ENCODE measurements around the gene GRSF1. TPM values are rescaled to one million over a fixed set of nuclear protein-coding genes. Genes with fewer than 3 reads are reported as not detected.
"Not testable (repeated sequence)": the region's sequence is repeated elsewhere in the genome, so short reads cannot be mapped to it uniquely, and the experiment has no call there.

Gene GRSF1
- polyA plus RNA-seq, 6 donors from 2014 or later: 58.6 to 93.9 (median 74.7) TPM

DNA sequence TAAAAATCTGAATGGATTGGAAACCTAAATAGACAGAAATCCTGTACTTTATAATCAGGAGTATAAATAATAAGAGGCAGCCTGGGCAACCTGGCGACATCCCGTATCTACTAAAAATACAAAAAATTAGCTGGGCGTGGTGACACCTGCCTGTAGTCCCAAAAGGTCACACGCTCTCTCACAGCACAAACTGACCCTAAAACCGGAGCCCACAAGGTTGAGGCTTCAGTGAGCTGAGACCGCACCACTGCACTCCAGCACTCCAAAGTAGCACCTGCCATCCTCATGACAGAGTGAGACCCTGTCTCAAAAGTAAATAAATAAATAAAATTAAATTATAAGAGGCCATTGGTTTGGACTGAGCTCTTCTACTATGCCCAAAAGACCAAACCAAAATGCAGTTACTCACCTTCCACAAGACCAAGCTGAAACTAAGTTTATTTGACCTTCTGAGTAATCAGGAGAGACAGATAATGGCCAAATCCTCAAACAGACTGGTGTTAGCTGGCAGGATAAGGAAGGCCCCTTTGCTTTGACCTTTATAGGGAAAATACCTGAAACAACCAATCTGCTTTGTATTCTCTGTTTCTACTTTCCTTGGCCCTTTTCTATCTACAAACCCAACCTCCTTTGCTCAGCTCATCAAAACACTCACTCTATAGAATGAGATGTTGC lies 3.2 kb upstream of the GRSF1 start:
- Mint-ChIP-seq H3K27me3 (no peaks in the 10 kb centered on the region), H3K27ac (peak overlapping the region; percentile 1 to 71 (median 24)), H3K4me1 (peaks cover 21 to 33% (median 24%) of the 10 kb centered on the region in 3 donors), H3K9me3 (no peaks in the 10 kb centered on the region), H3K36me3 (no peaks in the 10 kb centered on the region), H3K4me3 (peak overlapping the region in 1 of 8 donors; percentile 59)
- DNase-seq: no peak
- no peak for ATAC-seq (ENCODE audit: low read depth in 2 of 2)

DNA sequence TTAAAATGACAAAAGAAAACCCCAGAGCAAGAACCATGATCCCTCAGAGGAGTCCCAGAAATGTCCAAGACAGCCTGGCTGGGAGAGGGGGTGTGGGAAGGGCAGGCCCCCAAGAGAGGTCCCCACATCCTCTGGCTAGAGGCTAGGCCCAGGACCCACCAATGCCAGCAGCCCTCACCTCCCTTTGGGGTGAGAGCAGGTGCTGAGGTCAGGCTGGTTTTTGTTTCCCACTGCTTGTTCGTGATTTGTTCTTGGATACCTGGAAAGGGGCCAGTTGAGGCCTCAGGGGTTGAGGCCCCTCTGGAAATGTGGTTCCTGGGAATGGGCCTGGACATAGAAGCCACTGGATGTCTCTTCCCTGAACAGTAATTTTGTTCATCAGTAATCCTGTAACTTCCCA lies 2.3 kb upstream of the GRSF1 start:
- H3K27ac Mint-ChIP-seq: peak overlapping the region in 3 of 6 donors; percentile 33 to 89 (median 74)
- no peaks in the 10 kb centered on the region for H3K36me3 Mint-ChIP-seq
- no peaks in the 10 kb centered on the region for H3K27me3 Mint-ChIP-seq
- H3K9me3 Mint-ChIP-seq: no peaks in the 10 kb centered on the region
- no peak for ATAC-seq (ENCODE audit: low read depth in 2 of 2)
- no peak for DNase-seq
- peak overlapping the region in 1 of 8 donors; percentile 95 for H3K4me3 Mint-ChIP-seq
- H3K4me1 Mint-ChIP-seq: peaks cover 22 to 34% (median 25%) of the 10 kb centered on the region in 3 donors

DNA sequence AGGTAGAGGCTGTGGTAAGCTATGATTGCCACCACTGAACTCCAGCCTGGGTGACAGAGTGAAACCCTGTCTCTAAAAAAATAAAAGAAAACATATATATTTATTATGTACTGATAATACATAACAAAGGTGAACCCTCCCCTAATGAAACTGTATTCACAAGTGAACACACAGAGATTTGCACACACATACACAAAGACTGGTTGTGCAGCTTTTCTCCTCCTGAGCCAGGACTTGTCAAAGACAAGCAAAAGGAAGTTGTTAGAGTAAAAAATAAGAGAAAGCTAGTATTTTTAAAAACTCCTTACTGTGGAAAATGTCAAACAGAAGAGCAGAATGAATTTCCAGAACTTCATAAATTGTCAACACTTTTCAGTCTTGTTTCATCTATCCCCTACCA lies 1.5 kb upstream of the GRSF1 start:
- Mint-ChIP-seq H3K4me3 (peak overlapping the region in 1 of 8 donors; percentile 95), H3K4me1 (peaks cover 28 to 38% (median 32%) of the 10 kb centered on the region in 3 donors), H3K27me3 (no peaks in the 10 kb centered on the region), H3K9me3 (no peaks in the 10 kb centered on the region), H3K36me3 (no peaks in the 10 kb centered on the region), H3K27ac (peak overlapping the region in 3 of 6 donors; percentile 47 to 89 (median 73))
- no peak for ATAC-seq (ENCODE audit: low read depth in 2 of 2)
- DNase-seq: no peak

DNA sequence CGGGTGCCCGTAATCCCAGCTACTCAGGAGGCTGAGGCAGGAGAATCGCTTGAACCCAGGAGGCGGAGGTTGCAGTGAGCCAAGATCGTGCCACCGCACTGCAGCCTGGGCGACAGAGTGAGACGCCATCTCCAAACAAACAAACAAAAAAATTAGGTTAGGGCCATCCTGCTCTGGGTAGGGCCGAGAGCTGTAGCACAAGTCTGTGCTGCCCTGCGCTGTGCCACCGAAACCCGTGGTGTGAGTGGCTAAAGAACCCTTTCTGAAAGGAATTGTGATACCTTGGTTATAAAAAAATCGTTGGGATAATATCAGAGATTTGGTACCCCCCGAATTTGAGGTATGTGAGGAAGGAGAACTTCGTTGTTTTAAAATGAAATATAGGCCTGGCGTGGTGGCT lies 941 bp upstream of the GRSF1 start:
- not testable (repeated sequence) for ATAC-seq (ENCODE audit: low read depth in 2 of 2); H3K9me3 Mint-ChIP-seq; H3K27me3 Mint-ChIP-seq; H3K36me3 Mint-ChIP-seq; DNase-seq
- Mint-ChIP-seq H3K4me1 (peaks cover 32 to 38% (median 32%) of the 10 kb centered on the region in 3 donors), H3K27ac (peak overlapping the region in 1 of 6 donors; percentile 15), H3K4me3 (peak overlapping the region in 2 of 8 donors; percentile 25 to 95)

DNA sequence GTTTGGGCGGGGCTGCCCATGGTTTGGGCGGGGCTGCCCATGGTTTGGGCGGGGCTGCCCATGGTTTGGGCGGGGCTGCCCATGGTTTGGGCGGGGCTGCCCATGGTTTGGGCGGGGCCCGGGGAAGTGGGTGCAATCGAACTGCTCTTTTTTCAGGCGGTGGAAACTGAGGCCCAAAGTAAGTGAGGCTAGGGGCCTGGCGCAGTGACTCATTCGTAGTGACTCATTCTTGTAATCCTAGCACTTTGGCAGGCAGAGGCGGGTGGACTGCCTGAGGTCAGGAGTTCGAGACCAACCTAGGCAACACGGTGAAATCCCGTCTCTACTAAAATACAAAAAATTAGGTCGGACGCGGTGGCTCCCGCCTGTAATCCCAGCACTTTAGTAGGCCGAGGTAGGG lies 447 bp upstream of the GRSF1 start:
- not testable (repeated sequence) for ATAC-seq (ENCODE audit: low read depth in 2 of 2); H3K36me3 Mint-ChIP-seq; DNase-seq; H3K27me3 Mint-ChIP-seq; H3K9me3 Mint-ChIP-seq
- H3K4me1 Mint-ChIP-seq: peaks cover 32 to 38% (median 32%) of the 10 kb centered on the region in 3 donors
- peak overlapping the region in 3 of 6 donors; percentile 49 to 94 (median 82) for H3K27ac Mint-ChIP-seq
- peak overlapping the region in 6 of 8 donors; percentile 59 to 96 (median 74) for H3K4me3 Mint-ChIP-seq

DNA sequence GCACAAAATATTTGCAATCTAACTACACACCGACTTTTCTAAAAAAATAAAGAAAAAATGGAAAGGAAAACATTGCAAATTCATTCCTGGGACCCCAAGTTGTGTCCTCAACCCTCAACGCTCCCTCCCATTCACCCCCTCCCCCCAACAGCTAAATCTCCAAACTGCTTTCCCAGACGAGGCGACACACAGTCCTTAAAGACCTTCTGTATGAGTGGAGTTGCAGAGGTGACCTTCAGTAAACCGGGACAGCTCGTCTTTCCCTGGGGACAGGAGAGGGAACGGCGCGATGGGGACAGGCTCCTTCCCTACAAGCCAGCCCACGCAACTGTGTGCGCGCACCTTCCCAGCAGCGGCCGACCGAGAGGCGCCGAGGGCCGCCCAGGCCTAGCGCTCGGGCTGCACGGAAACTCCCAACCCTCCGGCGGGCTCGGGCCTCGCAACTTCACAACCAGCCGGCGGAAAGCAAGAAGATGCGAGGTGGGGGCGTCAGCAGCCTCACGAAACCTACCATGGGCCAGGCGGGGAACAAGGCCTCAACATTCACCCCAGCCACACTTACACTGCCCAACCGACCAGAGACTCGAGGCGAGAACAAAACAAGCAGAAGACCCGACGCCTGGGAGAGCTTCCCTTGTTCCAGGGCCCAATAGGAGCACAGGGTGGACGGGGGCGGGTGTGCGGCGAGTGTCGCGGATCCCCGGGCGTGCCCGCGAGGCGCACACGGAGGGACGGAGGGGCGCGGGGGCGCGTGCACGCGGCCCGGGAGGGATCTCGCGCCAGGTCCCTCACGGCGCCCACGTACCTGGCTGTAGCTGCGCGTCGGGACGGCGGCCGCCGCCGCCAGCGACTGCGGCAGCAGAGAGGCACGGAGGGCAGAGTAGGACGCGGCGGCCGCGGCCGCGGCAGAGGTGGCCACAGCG lies 763 bp downstream of the GRSF1 start:
- H3K9me3 Mint-ChIP-seq: no peaks in the 10 kb centered on the region
- ATAC-seq (ENCODE audit: low read depth in 2 of 2) (peak; percentile 52), DNase-seq (peak; percentile 61)
- H3K27me3 Mint-ChIP-seq: no peaks in the 10 kb centered on the region
- H3K36me3 Mint-ChIP-seq: no peaks in the 10 kb centered on the region
- H3K4me3 Mint-ChIP-seq: peak overlapping the region; percentile 90 to 97 (median 96)
- H3K27ac Mint-ChIP-seq: peak overlapping the region; percentile 87 to 94 (median 92)
- H3K4me1 Mint-ChIP-seq: peaks cover 21 to 31% (median 29%) of the 10 kb centered on the region in 3 donors

DNA sequence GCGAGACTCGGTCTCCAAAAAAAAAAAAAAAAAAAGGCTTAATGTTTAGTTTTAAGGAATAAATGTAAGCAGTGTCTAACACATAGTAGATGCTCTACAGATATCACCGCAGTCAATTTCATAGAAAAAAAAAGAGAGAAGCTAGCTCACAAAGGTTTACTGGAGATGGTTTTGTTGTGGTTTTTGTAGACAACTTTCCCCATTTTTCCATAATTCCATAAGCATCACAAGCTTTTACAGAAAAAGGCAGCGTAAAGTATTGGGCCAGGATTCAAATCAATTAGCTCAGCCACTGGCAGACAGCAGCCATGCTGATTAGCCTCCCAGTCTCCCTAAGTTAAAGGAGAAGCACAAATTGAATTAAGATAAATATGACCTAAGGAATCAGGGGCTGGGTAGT lies 1.5 kb downstream of the GRSF1 start:
- peaks cover 20 to 27% (median 26%) of the 10 kb centered on the region in 3 donors for H3K4me1 Mint-ChIP-seq
- H3K4me3 Mint-ChIP-seq: peak overlapping the region; percentile 90 to 97 (median 96)
- no peaks in the 10 kb centered on the region for H3K9me3 Mint-ChIP-seq
- H3K36me3 Mint-ChIP-seq: peaks cover 2 to 3% of the 10 kb centered on the region in 2 donors
- ATAC-seq (ENCODE audit: low read depth in 2 of 2) (no peak), DNase-seq (no peak)
- no peaks in the 10 kb centered on the region for H3K27me3 Mint-ChIP-seq
- H3K27ac Mint-ChIP-seq: peak overlapping the region in 5 of 6 donors; percentile 87 to 94 (median 92)

DNA sequence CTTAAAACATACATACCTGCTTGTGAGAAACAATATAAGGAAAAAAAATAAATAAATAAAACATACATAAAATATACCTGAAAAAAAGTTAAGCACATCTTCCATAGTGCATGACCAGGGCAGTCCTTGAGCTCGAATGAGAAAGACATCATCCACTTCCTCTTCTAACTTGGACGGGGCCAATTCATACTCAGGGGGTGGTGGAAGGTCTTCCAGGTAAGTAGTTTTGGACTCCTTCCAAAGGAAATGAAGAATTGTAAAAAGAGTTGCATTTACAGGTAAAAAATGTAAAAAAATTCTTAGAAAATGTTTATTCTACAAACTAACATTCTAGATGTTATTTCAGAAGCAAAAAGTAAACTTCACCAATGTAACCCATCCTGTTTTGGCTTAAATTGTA lies 3.6 kb downstream of the GRSF1 start:
- H3K36me3 Mint-ChIP-seq: peaks cover 20 to 22% of the 10 kb centered on the region in 2 donors
- ATAC-seq (ENCODE audit: low read depth in 2 of 2) (no peak), DNase-seq (no peak)
- H3K4me1 Mint-ChIP-seq: peaks cover 13 to 17% (median 15%) of the 10 kb centered on the region in 3 donors
- H3K4me3 Mint-ChIP-seq: peak overlapping the region in 1 of 8 donors; percentile 77
- H3K9me3 Mint-ChIP-seq: no peaks in the 10 kb centered on the region
- no peak overlapping the region for H3K27ac Mint-ChIP-seq
- H3K27me3 Mint-ChIP-seq: no peaks in the 10 kb centered on the region

DNA sequence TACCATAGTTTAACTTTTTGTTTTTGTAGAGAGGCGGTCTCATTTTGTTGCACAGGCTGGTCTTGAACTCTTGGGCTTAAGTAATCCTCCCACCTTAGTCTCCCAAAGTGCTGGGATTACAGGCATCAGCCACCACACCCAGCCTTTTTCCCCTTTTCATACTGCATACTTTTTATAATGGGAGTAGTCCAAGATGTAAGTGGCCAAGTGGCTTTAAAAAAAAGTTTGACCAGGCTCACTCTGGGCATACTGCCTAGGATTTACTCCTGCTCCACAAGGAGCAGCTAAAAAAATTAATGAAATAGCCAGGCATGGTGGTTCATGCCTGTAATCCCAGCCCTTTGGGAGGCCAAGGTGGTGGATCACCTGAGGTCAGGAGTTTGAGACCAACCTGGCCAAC lies 6.0 kb downstream of the GRSF1 start:
- no peak for DNase-seq
- peaks cover 13 to 15% (median 15%) of the 10 kb centered on the region in 3 donors for H3K4me1 Mint-ChIP-seq
- H3K27ac Mint-ChIP-seq: no peak overlapping the region
- no peak overlapping the region for H3K4me3 Mint-ChIP-seq
- peaks cover 24 to 25% of the 10 kb centered on the region in 2 donors for H3K36me3 Mint-ChIP-seq
- no peaks in the 10 kb centered on the region for H3K9me3 Mint-ChIP-seq
- no peaks in the 10 kb centered on the region for H3K27me3 Mint-ChIP-seq
- ATAC-seq (ENCODE audit: low read depth in 2 of 2): no peak

DNA sequence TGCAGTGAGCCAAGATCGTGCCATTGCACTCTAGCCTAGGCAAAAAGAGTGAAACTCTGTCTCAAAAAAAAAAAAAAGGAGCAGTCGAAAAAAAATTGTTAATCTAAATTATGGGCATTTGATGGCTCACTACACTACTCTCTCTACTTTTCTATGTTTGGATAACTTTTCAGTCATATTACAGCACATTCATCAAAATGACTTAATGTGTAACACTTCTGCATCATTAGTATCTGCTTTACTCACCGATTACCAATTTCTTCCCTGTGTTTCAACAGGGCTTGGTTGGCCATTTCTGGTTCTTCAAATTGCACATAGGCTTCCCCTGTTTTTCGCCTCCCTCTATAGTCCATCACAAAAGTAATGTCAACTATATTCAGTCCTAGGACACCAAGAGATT lies 8.4 kb downstream of the GRSF1 start:
- H3K27ac Mint-ChIP-seq: peak overlapping the region in 1 of 6 donors; percentile 60
- peaks cover 0 to 8% (median 5%) of the 10 kb centered on the region in 3 donors for H3K4me1 Mint-ChIP-seq
- H3K36me3 Mint-ChIP-seq: peaks cover 27 to 30% of the 10 kb centered on the region in 2 donors
- ATAC-seq (ENCODE audit: low read depth in 2 of 2): no peak
- no peak overlapping the region for H3K4me3 Mint-ChIP-seq
- no peaks in the 10 kb centered on the region for H3K27me3 Mint-ChIP-seq
- H3K9me3 Mint-ChIP-seq: no peaks in the 10 kb centered on the region
- no peak for DNase-seq

DNA sequence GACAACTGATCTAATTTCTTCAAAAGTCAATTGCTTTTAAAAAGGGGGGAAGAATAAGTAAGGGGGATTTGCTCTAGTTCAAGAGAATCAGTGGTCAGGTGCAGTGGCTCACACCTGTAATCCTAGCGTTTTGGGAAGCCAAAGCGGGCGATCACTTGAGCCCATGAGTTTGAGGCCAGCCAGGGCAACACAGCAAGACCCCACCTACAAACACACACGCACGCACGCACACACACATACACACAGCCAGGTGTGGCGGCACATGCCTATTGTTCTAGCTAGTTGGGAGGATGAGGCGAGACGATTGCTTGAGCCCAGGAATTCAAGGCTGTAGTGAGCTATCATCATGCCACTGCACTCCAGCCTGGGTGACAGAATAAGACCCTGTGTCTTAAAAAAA lies 9.6 kb downstream of the GRSF1 start:
- Mint-ChIP-seq H3K4me1 (peaks cover 0 to 5% (median 4%) of the 10 kb centered on the region in 3 donors), H3K36me3 (peaks cover 34 to 37% of the 10 kb centered on the region in 2 donors), H3K4me3 (peak overlapping the region in 1 of 8 donors; percentile 33), H3K27ac (peak overlapping the region in 1 of 6 donors; percentile 82), H3K9me3 (no peaks in the 10 kb centered on the region), H3K27me3 (no peaks in the 10 kb centered on the region)
- no peak for ATAC-seq (ENCODE audit: low read depth in 2 of 2)
- no peak for DNase-seq

DNA sequence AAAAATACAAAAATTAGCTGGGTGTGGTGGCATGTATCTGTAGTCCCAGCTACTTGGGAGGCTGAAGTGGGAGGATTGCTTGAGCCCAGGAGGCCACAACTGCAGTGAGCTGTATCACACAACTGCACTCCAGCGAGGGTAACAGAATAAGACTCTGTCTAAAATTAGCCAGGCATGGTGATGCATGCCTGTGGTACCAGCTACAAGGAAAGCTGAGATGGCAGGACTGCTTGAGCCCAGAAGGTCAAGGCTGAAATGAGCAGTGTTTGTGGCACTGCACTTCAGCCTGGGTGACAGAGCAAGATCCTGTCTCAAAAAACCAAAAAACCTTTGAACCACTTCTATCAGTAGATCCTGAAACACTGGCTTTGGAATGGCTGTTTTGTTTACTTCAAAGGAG lies 10.2 kb downstream of the GRSF1 start:
- peaks cover 0 to 5% (median 0%) of the 10 kb centered on the region in 3 donors for H3K4me1 Mint-ChIP-seq
- ATAC-seq (ENCODE audit: low read depth in 2 of 2): no peak
- peaks cover 34 to 42% of the 10 kb centered on the region in 2 donors for H3K36me3 Mint-ChIP-seq
- no peak overlapping the region for H3K4me3 Mint-ChIP-seq
- no peak for DNase-seq
- H3K9me3 Mint-ChIP-seq: no peaks in the 10 kb centered on the region
- no peaks in the 10 kb centered on the region for H3K27me3 Mint-ChIP-seq
- no peak overlapping the region for H3K27ac Mint-ChIP-seq

DNA sequence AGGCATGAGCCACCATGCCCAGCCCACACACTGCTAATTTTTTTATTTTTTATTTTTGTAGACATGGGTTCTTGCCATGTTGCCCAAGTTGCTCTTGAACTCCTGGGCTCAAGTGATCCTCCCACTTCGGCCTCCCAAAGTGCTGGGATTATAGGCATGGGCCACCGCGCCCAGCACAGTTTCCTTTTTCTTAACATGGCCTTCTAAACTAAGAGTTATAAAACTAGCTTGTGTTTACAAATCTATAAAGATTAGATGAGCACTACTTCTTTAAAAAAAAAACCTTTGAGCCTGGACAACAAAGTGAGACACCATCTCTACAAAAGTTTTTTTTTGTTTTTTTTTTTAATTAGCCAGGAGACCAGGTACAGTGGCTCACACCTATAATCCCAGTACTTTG lies 10.7 kb downstream of the GRSF1 start:
- Mint-ChIP-seq H3K27ac (no peak overlapping the region), H3K36me3 (peaks cover 34 to 43% of the 10 kb centered on the region in 2 donors), H3K27me3 (no peaks in the 10 kb centered on the region), H3K4me1 (peaks cover 0 to 5% (median 0%) of the 10 kb centered on the region in 3 donors), H3K4me3 (no peak overlapping the region), H3K9me3 (no peaks in the 10 kb centered on the region)
- DNase-seq: no peak
- no peak for ATAC-seq (ENCODE audit: low read depth in 2 of 2)
